ENCODE measurements around the gene ATXN7L2.

DNA sequence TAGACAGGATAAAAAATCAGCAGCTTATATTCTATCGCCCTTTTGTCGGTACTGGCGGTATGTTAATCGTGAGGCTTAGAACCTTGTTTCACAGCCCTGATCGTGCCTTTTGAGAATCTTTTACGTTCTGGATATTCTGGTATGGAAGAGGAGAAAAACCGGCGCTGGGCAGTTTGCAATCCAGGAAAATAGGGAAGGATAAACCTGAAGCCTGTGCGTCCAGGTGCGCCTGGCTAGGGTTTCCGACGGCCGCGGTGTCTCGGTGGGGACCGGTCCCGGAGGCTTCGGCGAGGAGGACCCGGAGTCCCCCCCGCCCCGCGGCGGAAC is 17.6 kb upstream of the ATXN7L2 start:
- TF ChIP-seq CTCF (IDR thresholded peaks at IDR 0.05) (no peak), POLR2A (IDR thresholded peaks at IDR 0.05) (no peak)
